ENCODE measurements around the gene RELCH.

DNA sequence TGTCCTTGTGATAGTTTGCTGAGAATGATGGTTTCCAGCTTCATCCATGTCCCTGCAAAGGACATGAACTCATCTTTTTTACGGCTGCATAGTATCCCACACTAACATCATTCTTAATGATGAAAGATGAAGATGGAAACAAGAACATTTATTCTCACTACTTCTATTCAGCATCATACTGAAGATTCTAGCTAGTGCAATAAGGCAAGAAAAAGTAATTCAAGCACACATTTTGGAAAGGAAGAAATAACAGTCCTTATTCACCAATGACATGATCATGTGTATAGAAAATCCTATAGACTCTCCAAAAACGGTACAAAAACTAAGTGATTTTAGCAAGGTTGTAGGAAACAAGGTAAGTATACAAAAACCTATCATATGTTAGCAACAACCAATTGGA is 37.2 kb downstream of the RELCH start:
- TF ChIP-seq CTCF (IDR thresholded peaks at IDR 0.05) (no peak), POLR2A (IDR thresholded peaks at IDR 0.05) (no peak)

Data from lower leg skin (tissue), 3 donors.